Breast epithelium (tissue), 4 donors: Measurements from ENCODE around the gene HIVEP2. TPM values are rescaled to one million over a fixed set of nuclear protein-coding genes. Genes with fewer than 3 reads are reported as not detected.

Experiments used
- DNase-seq, 2 donors: peaks; one replicate each; pipeline ENCODE4 v3.0.0-alpha.2; 2019; ENCODE audit warnings: low spot score in 2 of 2
- H3K27ac ChIP-seq, 2 donors: fragments of 200-600 bp; sonication (generic) in 1 of 2; one replicate each; pipeline ENCODE4 v1.5.1; 2016 to 2019; ENCODE audit warnings: mild to moderate bottlenecking in 1 of 2
- H3K27me3 ChIP-seq, 2 donors: fragments of 200-600 bp; sonication (generic) in 1 of 2; one replicate each; pipeline versions ENCODE4 v1.5.1 to v1.6.0; 2017 to 2019; ENCODE audit warnings: control low read depth in 1 of 2, mild to moderate bottlenecking in 1 of 2
- H3K36me3 ChIP-seq: fragments of 200-600 bp; one replicate; pipeline ENCODE4 v1.5.1; 2019
- H3K4me1 ChIP-seq, 2 donors: fragments of 200-600 bp; sonication (generic); one replicate each; pipeline ENCODE4 v1.5.1; 2016 to 2019; ENCODE audit warnings: control low read depth in 1 of 2
- H3K4me3 ChIP-seq, 3 donors: fragments of 200-600 bp; sonication (generic); 1 replicate in 2 of 3; 2 replicates in 1 of 3; pipeline ENCODE4 v1.5.1; 2016 to 2019; ENCODE audit warnings: mild to moderate bottlenecking in 3 of 3, moderate library complexity in 2 of 3
- H3K9me3 ChIP-seq, 2 donors: fragments of 200-600 bp; sonication (generic) in 1 of 2; one replicate each; pipeline ENCODE4 v1.5.1; 2016 to 2019; ENCODE audit warnings: control low read depth in 1 of 2
- POLR2A ChIP-seq: fragments of 450-650 bp; IDR thresholded peaks from one replicate; pipeline ENCODE4 v1.6.1; 2016; ENCODE audit warnings: antibody characterized with exemption, mild to moderate bottlenecking, moderate library complexity
- POLR2AphosphoS5 ChIP-seq, 3 donors: sonication (generic); formaldehyde crosslinking; IDR thresholded peaks; one replicate each; pipeline ENCODE4 v1.6.1; 2017; ENCODE audit warnings: antibody characterized with exemption in 3 of 3
- intact Hi-C: fragments of 100-400 bp; cut with DNase I; formaldehyde crosslinking; loops from one replicate; pipeline ENCODE4 v1.15.1; 2023; ENCODE audit warnings: low total_unique reads
- total RNA-seq, 3 donors: library from RNA; depleted of rRNA; stranded (reverse); fragments of >200 nt; gene quantifications; one replicate each; pipeline ENCODE4 v1.1.0, GENCODE V29; 2016
- TF ChIP-seq, protein P1 (sequence below), 3 donors: fragments of 450-650 bp; IDR thresholded peaks; one replicate each; pipeline ENCODE4 v1.5.1; 2016 to 2017; ENCODE audit warnings: antibody characterized with exemption in 3 of 3, mild to moderate bottlenecking in 3 of 3, moderate library complexity in 3 of 3

The HIVEP2 gene
- total RNA-seq, 3 donors from 2014 or later, result 20.6 to 25.0 (median 23.9) TPM

GRCh38 chr6:142871910-142872331, 73.1 kb downstream of the HIVEP2 start:
- intact Hi-C loops, result no loop called here
- no peaks in the 10 kb centered on the region for H3K9me3 ChIP-seq
- H3K36me3 ChIP-seq, result no peaks in the 10 kb centered on the region
- no peaks in the 10 kb centered on the region for H3K27me3 ChIP-seq
- peak in 1 of 3 donors; percentile 62 for TF ChIP-seq POLR2AphosphoS5 (IDR thresholded peaks at IDR 0.05)
- TF ChIP-seq POLR2A, result no peak
- TF ChIP-seq, protein P1, sequence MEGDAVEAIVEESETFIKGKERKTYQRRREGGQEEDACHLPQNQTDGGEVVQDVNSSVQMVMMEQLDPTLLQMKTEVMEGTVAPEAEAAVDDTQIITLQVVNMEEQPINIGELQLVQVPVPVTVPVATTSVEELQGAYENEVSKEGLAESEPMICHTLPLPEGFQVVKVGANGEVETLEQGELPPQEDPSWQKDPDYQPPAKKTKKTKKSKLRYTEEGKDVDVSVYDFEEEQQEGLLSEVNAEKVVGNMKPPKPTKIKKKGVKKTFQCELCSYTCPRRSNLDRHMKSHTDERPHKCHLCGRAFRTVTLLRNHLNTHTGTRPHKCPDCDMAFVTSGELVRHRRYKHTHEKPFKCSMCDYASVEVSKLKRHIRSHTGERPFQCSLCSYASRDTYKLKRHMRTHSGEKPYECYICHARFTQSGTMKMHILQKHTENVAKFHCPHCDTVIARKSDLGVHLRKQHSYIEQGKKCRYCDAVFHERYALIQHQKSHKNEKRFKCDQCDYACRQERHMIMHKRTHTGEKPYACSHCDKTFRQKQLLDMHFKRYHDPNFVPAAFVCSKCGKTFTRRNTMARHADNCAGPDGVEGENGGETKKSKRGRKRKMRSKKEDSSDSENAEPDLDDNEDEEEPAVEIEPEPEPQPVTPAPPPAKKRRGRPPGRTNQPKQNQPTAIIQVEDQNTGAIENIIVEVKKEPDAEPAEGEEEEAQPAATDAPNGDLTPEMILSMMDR (IDR thresholded peaks at IDR 0.05), result no peak
- H3K4me1 ChIP-seq, result no peaks in the 10 kb centered on the region
- peak overlapping the region; percentile 62 to 64 for H3K27ac ChIP-seq
- DNase-seq, result peak in 1 of 2 donors; percentile 63
- peak overlapping the region in 1 of 3 donors; percentile 20 for H3K4me3 ChIP-seq

DNA sequence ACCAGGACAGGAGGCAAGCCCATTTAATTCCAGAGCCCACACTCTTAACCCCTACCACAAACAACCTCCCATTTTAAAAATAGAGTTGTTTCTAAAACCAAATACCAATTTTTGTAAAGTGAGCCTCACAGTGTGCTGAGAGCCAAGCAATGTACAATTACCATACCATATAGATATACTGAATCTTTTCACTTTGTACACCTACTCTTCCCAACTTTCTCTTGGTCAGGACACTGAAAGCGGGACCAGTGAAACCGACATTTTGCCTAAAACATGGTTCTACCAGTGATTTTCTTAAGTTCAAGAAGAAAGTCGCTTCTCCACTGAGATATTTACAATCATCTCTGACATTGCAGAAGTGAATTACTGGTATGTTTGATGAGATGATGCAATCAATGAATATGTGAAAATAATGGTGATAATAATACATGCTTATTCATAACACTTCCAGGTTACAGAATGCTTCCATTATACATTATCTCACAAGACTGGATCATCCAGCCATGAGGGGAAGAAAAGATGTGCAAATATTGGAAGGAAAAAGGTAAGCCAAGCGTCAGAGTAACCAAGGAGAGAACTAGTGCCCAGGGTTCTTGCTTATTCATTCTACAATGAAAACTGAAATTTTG, 74.1 kb downstream of the HIVEP2 start:
- H3K27ac ChIP-seq, result no peak overlapping the region
- no peaks in the 10 kb centered on the region for H3K27me3 ChIP-seq
- no peaks in the 10 kb centered on the region for H3K9me3 ChIP-seq
- H3K4me3 ChIP-seq, result no peak overlapping the region
- H3K36me3 ChIP-seq, result no peaks in the 10 kb centered on the region
- H3K4me1 ChIP-seq, result no peaks in the 10 kb centered on the region
- DNase-seq, result no peak
- TF ChIP-seq POLR2A (no peak), POLR2AphosphoS5 (IDR thresholded peaks at IDR 0.05) (no peak)
- TF ChIP-seq, protein P1 (IDR thresholded peaks at IDR 0.05), result no peak
- intact Hi-C loops, result no loop called here

- TF ChIP-seq POLR2AphosphoS5 (IDR thresholded peaks at IDR 0.05), result no peak
- TF ChIP-seq POLR2A, result no peak
- TF ChIP-seq, protein P1 (IDR thresholded peaks at IDR 0.05), result no peak
- no peak for DNase-seq
Observed at GRCh38 chr6:142868917-142869316, 76.1 kb downstream of the HIVEP2 start.

DNA sequence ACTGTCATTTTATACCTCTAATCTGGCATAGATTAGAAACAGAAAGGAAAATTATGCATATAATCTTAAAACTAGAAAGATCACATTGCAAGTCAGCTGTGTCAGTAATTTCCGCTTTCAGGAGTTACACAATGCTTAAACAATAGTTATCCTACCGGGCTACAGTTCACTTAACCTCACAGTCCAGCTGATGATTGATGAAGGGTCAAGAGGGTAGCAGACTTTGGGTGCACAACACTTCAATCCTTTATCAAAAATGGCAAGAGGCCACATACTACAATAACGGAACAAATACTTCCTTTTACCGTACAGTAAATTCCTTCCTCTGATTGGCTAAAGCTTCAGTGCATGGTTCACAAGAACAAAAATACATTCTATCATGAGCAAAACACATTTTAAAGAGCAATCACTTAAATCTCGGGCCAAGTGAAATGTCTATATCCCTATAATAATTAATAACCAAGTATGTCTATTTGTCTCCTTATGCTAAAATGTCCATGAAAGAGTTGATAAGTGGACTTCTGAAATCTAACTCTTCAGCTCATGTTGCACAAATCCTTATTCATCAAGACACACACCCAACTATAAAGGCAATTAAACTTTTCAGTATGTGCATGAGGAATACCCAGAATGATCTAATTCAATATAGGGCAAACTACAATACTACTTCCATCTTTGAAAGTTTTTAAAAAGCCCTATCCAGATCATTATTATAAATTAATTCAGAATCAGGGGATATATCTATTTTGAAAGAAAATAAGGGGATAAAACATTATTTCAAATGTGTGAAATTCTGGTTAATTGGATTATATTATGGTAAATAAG, 76.8 kb downstream of the HIVEP2 start:
- intact Hi-C loops, result no loop called here
- Histone ChIP-seq H3K4me1 (no peaks in the 10 kb centered on the region), H3K36me3 (no peaks in the 10 kb centered on the region), H3K4me3 (no peak overlapping the region), H3K27me3 (no peaks in the 10 kb centered on the region), H3K9me3 (no peaks in the 10 kb centered on the region), H3K27ac (no peak overlapping the region)
- TF ChIP-seq POLR2A (no peak), POLR2AphosphoS5 (IDR thresholded peaks at IDR 0.05) (no peak)
- TF ChIP-seq, protein P1 (IDR thresholded peaks at IDR 0.05), result no peak
- DNase-seq, result no peak

More at GRCh38 chr6:142868917-142869316, 76.1 kb downstream of the HIVEP2 start:
- H3K36me3 ChIP-seq, result no peaks in the 10 kb centered on the region
- no peaks in the 10 kb centered on the region for H3K27me3 ChIP-seq
- no peak overlapping the region for H3K4me3 ChIP-seq
- no peak overlapping the region for H3K27ac ChIP-seq
- no peaks in the 10 kb centered on the region for H3K4me1 ChIP-seq
- intact Hi-C loops, result no loop called here
- H3K9me3 ChIP-seq, result no peaks in the 10 kb centered on the region

GRCh38 chr6:142867355-142867801, 77.6 kb downstream of the HIVEP2 start:
- no peaks in the 10 kb centered on the region for H3K27me3 ChIP-seq
- H3K4me1 ChIP-seq, result no peaks in the 10 kb centered on the region
- intact Hi-C loops, result no loop called here
- no peak overlapping the region for H3K27ac ChIP-seq
- H3K4me3 ChIP-seq, result no peak overlapping the region
- TF ChIP-seq POLR2AphosphoS5 (IDR thresholded peaks at IDR 0.05) (no peak), POLR2A (no peak)
- TF ChIP-seq, protein P1 (IDR thresholded peaks at IDR 0.05), result no peak
- no peak for DNase-seq
- H3K9me3 ChIP-seq, result no peaks in the 10 kb centered on the region
- H3K36me3 ChIP-seq, result no peaks in the 10 kb centered on the region
